B cell (primary cell): ENCODE measurements around the gene RIPK3. TPM values are rescaled to one million over a fixed set of nuclear protein-coding genes. Genes with fewer than 3 reads are reported as not detected.

Source experiments
- ATAC-seq: fragments of 200-7000 bp; cut with Tn5 transposase; one replicate; pipeline ENCODE4 v1.10.0; 2021; ENCODE audit warnings: low read depth, mild to moderate bottlenecking, moderate number of reproducible peaks, moderate library complexity
- CTCF ChIA-PET: fragments of 350-600 bp; sonication (Branson Sonifier 250); formaldehyde crosslinking; loops from one replicate; lab custom pipeline; 2021; ENCODE audit warnings: antibody characterized with exemption, inconsistent platforms; lab: Charles Lee
- POLR2A ChIA-PET: fragments of 350-600 bp; sonication (Branson Sonifier 250); formaldehyde crosslinking; loops from one replicate; lab custom pipeline; 2021; ENCODE audit warnings: antibody characterized with exemption; lab: Charles Lee
- DNase-seq: peaks from one replicate; pipeline ENCODE4 v3.0.0; 2013
- H2AFZ ChIP-seq: 2 replicates; pipeline ENCODE4 v1.6.1; 2012; ENCODE audit warnings: mild to moderate bottlenecking, low read depth, low read length; ENCODE audit not compliant: insufficient read depth, poor library complexity, severe bottlenecking
- H3K27ac ChIP-seq, 2 donors: 1 replicate in 1 of 2; 2 replicates in 1 of 2; pipeline ENCODE4 v1.5.1; 2012 to 2013; ENCODE audit warnings: low read length in 2 of 2, mild to moderate bottlenecking in 2 of 2, moderate library complexity in 1 of 2
- H3K27me3 ChIP-seq, 4 experiments: fragments of 200-600 bp in 1 of 4; sonication (generic) in 1 of 4; replicated peaks in 1 of 4; 1 replicate in 2 of 4; 2 replicates in 2 of 4; pipeline versions ENCODE4 v1.6.1 to v1.7.0; 2013 to 2016; ENCODE audit warnings: low read length in 3 of 4, mild to moderate bottlenecking in 2 of 4, mixed read lengths in 1 of 4, moderate library complexity in 1 of 4; ENCODE audit not compliant: insufficient read depth in 4 of 4, control insufficient read depth in 3 of 4; ENCODE audit errors: control extremely low read depth in 1 of 4
- H3K36me3 ChIP-seq, 2 experiments: replicated peaks in 1 of 2; 1 replicate in 1 of 2; 2 replicates in 1 of 2; pipeline versions ENCODE4 v1.6.1 to v1.7.1; 2013; ENCODE audit warnings: low read length in 1 of 2; ENCODE audit not compliant: insufficient read depth in 2 of 2, control insufficient read depth in 1 of 2; ENCODE audit errors: control extremely low read depth in 1 of 2, extremely low read depth in 1 of 2
- H3K4me1 ChIP-seq, 2 donors: fragments of 200-600 bp in 1 of 2; sonication (generic) in 1 of 2; 1 replicate in 1 of 2; 2 replicates in 1 of 2; pipeline versions ENCODE4 v1.5.1 to v1.6.1; 2013 to 2017; ENCODE audit warnings: low read length in 2 of 2; ENCODE audit not compliant: control insufficient read depth in 2 of 2, insufficient read depth in 2 of 2
- H3K4me2 ChIP-seq: replicated peaks from 2 replicates; pipeline ENCODE3; 2012; ENCODE audit warnings: mild to moderate bottlenecking, low read depth, low read length; ENCODE audit not compliant: poor library complexity, severe bottlenecking
- H3K4me3 ChIP-seq, 5 experiments: fragments of 200-600 bp in 1 of 5; sonication (generic) in 1 of 5; 1 replicate in 3 of 5; 2 replicates in 2 of 5; pipeline versions ENCODE4 v1.5.1 to v1.7.0; 2011 to 2016; ENCODE audit warnings: low read length in 4 of 5, mild to moderate bottlenecking in 4 of 5, low read depth in 2 of 5, control low read depth in 1 of 5, moderate library complexity in 1 of 5; ENCODE audit not compliant: insufficient read depth in 1 of 5; ENCODE audit errors: control extremely low read depth in 1 of 5, extremely low read depth in 1 of 5
- H3K79me2 ChIP-seq: fragments of 200-600 bp; sonication (generic); one replicate; pipeline ENCODE4 v1.6.0; 2016; ENCODE audit warnings: low read length; ENCODE audit not compliant: control insufficient read depth, insufficient read depth
- H3K9ac ChIP-seq: fragments of 200-600 bp; sonication (generic); 2 replicates; pipeline ENCODE4 v1.6.1; 2017; ENCODE audit warnings: mild to moderate bottlenecking, low read length, moderate library complexity
- H3K9me3 ChIP-seq, 3 donors: one replicate each; pipeline versions ENCODE4 v1.6.1 to v1.7.1; 2013; ENCODE audit warnings: low read length in 2 of 3; ENCODE audit not compliant: control insufficient read depth in 2 of 3, insufficient read depth in 1 of 3; ENCODE audit errors: control extremely low read depth in 1 of 3
- H4K20me1 ChIP-seq: 2 replicates; pipeline ENCODE4 v1.6.0; 2012; ENCODE audit warnings: mild to moderate bottlenecking, low read length; ENCODE audit not compliant: insufficient read depth, control insufficient read depth, poor library complexity, severe bottlenecking
- H3K27ac Mint-ChIP-seq: one replicate; pipeline ENCODE4 v1.8.0; 2021; ENCODE audit warnings: mixed read lengths
- H3K27me3 Mint-ChIP-seq: one replicate; pipeline ENCODE4 v1.8.0; 2021; ENCODE audit warnings: mixed read lengths
- H3K4me1 Mint-ChIP-seq: one replicate; pipeline ENCODE4 v1.8.0; 2021; ENCODE audit warnings: mixed read lengths
- H3K4me3 Mint-ChIP-seq: one replicate; pipeline ENCODE4 v1.8.0; 2021; ENCODE audit warnings: mixed read lengths
- H3K9me3 Mint-ChIP-seq: one replicate; pipeline ENCODE4 v1.8.0; 2022; ENCODE audit warnings: mixed read lengths; ENCODE audit not compliant: insufficient read depth
- EZH2 ChIP-seq: IDR thresholded peaks from 2 replicates; pipeline ENCODE4 v1.6.1; 2012; ENCODE audit warnings: borderline replicate concordance, low read depth, mild to moderate bottlenecking, moderate library complexity, low read length; ENCODE audit not compliant: insufficient read depth, poor library complexity, severe bottlenecking
- WGBS: methylation state at CpG from one replicate; pipeline ENCODE4 v1.1.5; 2013; ENCODE audit warnings: missing lambda C conversion rate; ENCODE audit not compliant: insufficient coverage; 5-methylcytosine and 5-hydroxymethylcytosine counted together
- intact Hi-C: fragments of 100-400 bp; cut with micrococcal nuclease; formaldehyde crosslinking; loops from one replicate; pipeline ENCODE4 v1.10.0; 2022
- polyA plus RNA-seq: library from polyadenylated mRNA; depleted of rRNA; stranded (reverse); fragments of >200 nt; gene quantifications from 2 replicates; pipeline ENCODE4 v1.2.3, GENCODE V29; 2012
- total RNA-seq, 2 donors: library from RNA; stranded (reverse); fragments of 120-200 nt in 1 of 2; gene quantifications; 1 replicate in 1 of 2; 2 replicates in 1 of 2; pipeline versions ENCODE4 v1.2.3 to v1.2.4, GENCODE V29; 2013 to 2022
- TF ChIP-seq, protein P1 (sequence below): fragments of 200-600 bp; IDR thresholded peaks from one replicate; pipeline ENCODE4 v1.8.0; 2022; ENCODE audit warnings: antibody characterized with exemption, mild to moderate bottlenecking

Gene RIPK3
- total and polyA plus RNA-seq, 2 donors (not counting 1 experiment from before 2014, with no cell fraction given), result 65.5 to 77.6 TPM

DNA sequence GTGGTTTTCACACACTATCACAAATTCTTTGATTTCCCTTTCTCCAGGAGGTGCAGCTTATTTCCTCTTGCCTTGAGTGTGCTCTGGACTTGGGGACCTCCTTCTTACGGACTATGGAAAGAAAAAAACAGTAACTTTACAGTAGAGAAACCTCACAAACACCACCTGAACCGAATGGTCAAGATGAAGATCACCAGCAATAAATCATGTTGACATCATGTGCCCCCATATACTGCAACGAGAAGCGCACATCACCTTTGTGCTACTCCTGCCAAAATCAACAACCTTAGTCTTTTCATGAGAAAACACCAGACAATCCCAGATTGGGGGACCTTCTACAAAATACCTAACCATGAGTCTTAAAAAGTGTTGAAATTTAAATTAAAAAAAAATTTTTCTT lies 45.7 kb upstream of the RIPK3 start:
- Mint-ChIP-seq H3K4me1 (no peaks in the 10 kb centered on the region), H3K4me3 (no peak overlapping the region), H3K9me3 (no peaks in the 10 kb centered on the region), H3K27me3 (peaks cover 33% of the 10 kb centered on the region), H3K27ac (no peak overlapping the region)
- ChIA-PET CTCF (no interaction called here), POLR2A (no interaction called here)
- peaks cover 0 to 5% (median 3%) of the 10 kb centered on the region in 4 experiments for H3K27me3 ChIP-seq
- H3K79me2 ChIP-seq, result no peaks in the 10 kb centered on the region
- no peaks in the 10 kb centered on the region for H3K9me3 ChIP-seq
- no peaks in the 10 kb centered on the region for H3K4me1 ChIP-seq
- no peak overlapping the region for H3K27ac ChIP-seq
- no peaks in the 10 kb centered on the region for H3K36me3 ChIP-seq
- ATAC-seq (no peak), DNase-seq (no peak)
- TF ChIP-seq EZH2, result no peak
- TF ChIP-seq, protein P1, sequence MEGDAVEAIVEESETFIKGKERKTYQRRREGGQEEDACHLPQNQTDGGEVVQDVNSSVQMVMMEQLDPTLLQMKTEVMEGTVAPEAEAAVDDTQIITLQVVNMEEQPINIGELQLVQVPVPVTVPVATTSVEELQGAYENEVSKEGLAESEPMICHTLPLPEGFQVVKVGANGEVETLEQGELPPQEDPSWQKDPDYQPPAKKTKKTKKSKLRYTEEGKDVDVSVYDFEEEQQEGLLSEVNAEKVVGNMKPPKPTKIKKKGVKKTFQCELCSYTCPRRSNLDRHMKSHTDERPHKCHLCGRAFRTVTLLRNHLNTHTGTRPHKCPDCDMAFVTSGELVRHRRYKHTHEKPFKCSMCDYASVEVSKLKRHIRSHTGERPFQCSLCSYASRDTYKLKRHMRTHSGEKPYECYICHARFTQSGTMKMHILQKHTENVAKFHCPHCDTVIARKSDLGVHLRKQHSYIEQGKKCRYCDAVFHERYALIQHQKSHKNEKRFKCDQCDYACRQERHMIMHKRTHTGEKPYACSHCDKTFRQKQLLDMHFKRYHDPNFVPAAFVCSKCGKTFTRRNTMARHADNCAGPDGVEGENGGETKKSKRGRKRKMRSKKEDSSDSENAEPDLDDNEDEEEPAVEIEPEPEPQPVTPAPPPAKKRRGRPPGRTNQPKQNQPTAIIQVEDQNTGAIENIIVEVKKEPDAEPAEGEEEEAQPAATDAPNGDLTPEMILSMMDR, result no peak
- no peak overlapping the region for H3K9ac ChIP-seq
- intact Hi-C loops, result no loop called here
- WGBS, result 94% methylated on average over 2 of the region's 4 CpGs
- H4K20me1 ChIP-seq, result no peaks in the 10 kb centered on the region
- H3K4me3 ChIP-seq, result no peak overlapping the region
- H3K4me2 ChIP-seq, result no peak overlapping the region
- H2AFZ ChIP-seq, result no peak overlapping the region

DNA sequence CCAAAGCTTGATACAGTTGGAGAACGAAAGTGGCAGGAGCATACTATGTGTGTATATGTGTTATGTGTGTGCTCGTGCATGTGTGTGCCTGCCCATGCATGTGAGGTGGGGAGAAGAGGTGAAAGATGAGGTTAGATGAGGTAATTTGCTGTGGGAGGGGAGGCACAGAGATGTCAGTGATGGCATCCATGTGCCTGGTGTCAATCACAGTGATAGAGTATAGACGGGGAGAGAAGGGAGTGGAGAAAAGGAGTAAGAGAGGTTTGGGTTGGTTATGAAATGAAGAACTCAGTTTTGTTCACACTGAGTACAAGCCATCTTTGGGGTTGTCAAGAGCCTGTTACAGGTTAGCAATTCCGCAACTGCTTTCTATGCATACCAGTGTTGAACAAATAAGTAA lies 44.4 kb upstream of the RIPK3 start:
- ChIA-PET CTCF (interaction anchor here (1.6 kb wide), 1 partner anchor 51 kb away, joined by 4 read pairs; no protein-coding TSS in a partner anchor), POLR2A (no interaction called here)
- WGBS, result 97% methylated on average over 3 of the region's 4 CpGs
- Histone ChIP-seq H3K4me3 (no peak overlapping the region), H3K9ac (no peak overlapping the region), H3K9me3 (no peaks in the 10 kb centered on the region), H3K4me2 (no peak overlapping the region), H4K20me1 (no peaks in the 10 kb centered on the region), H3K79me2 (no peaks in the 10 kb centered on the region), H3K4me1 (no peaks in the 10 kb centered on the region), H3K27me3 (peaks cover 0 to 3% (median 1%) of the 10 kb centered on the region in 4 experiments), H2AFZ (no peak overlapping the region), H3K27ac (no peak overlapping the region), H3K36me3 (no peaks in the 10 kb centered on the region)
- Mint-ChIP-seq H3K27me3 (peaks cover 26% of the 10 kb centered on the region), H3K4me3 (no peak overlapping the region), H3K27ac (no peak overlapping the region), H3K9me3 (no peaks in the 10 kb centered on the region), H3K4me1 (no peaks in the 10 kb centered on the region)
- no peak for ATAC-seq
- no peak for DNase-seq
- TF ChIP-seq, protein P1, result no peak
- no peak for TF ChIP-seq EZH2
- intact Hi-C loops, result no loop called here
